GM12878 (cell line): Measurements from ENCODE around the gene FXYD7. TPM values are rescaled to one million over a fixed set of nuclear protein-coding genes. Genes with fewer than 3 reads are reported as not detected.

Source experiments
- E2F4 ChIP-seq: IDR thresholded peaks from 2 replicates; pipeline ENCODE4 v1.6.1; 2012; ENCODE audit warnings: low read depth, low read length, improper control_type of control experiment
- ELK1 ChIP-seq: IDR thresholded peaks from 2 replicates; pipeline ENCODE4 v1.6.1; 2012; ENCODE audit warnings: low read depth, low read length, improper control_type of control experiment
- LARP7 ChIP-seq: fragments of 450-650 bp; IDR thresholded peaks from 2 replicates; pipeline ENCODE4 v1.6.1; 2017; ENCODE audit warnings: mild to moderate bottlenecking
- MAX ChIP-seq: IDR thresholded peaks from 2 replicates; pipeline ENCODE4 v1.6.1; 2012; ENCODE audit warnings: low read depth, low read length, improper control_type of control experiment
- MTA3 ChIP-seq: IDR thresholded peaks from 2 replicates; pipeline ENCODE4 v1.6.1; 2012; ENCODE audit warnings: low read length, inconsistent platforms, borderline replicate concordance
- NKRF ChIP-seq: fragments of 450-650 bp; conservative IDR thresholded peaks from 2 replicates; pipeline ENCODE4 v1.6.1; 2017; ENCODE audit warnings: mild to moderate bottlenecking, moderate library complexity
- polyA plus RNA-seq, 11 experiments: library from polyadenylated mRNA; depleted of rRNA in 4 of 11; unstranded in 6 of 11; stranded (reverse) in 5 of 11; fragments of >200 nt; fragmentation: Nextera tagmentation in 4 of 11; fragmentation: Illumina TruSeq in 1 of 11; extraction: Ambion mirVana in 4 of 11; extraction: Trizol in 1 of 11; gene quantifications; 1 replicate in 1 of 11; 2 replicates in 10 of 11; pipeline versions ENCODE4 v1.2.1 to v1.2.3, GENCODE V29; 2011 to 2016; ENCODE audit warnings: inconsistent platforms in 2 of 11, missing spikeins in 2 of 11, low read depth in 1 of 11
- total RNA-seq, 4 experiments: library from RNA; depleted of rRNA in 3 of 4; stranded (reverse); fragments of >200 nt in 3 of 4; fragmentation: Illumina TruSeq in 1 of 4; extraction: Trizol in 1 of 4; gene quantifications; 2 replicates each; pipeline versions ENCODE4 v1.2.1 to v1.2.3, GENCODE V29; 2013 to 2021

The FXYD7 gene
- total and polyA plus RNA-seq, 10 of the 15 experiments (the other 5 are each of a cell fraction or from before 2014, with no cell fraction given) = 0.07 to 0.28 (median 0.12) TPM; not detected in 7

- TF ChIP-seq NKRF (no peak), MTA3 (no peak), E2F4 (no peak), MAX (no peak), ELK1 (no peak), LARP7 (no peak)
Observed at GRCh38 chr19:35159606-35160005, 16.6 kb downstream of the FXYD7 start (continued).
